Rectal smooth muscle tissue (tissue), 1 donor: Measurements from ENCODE around the gene FBXL3.

ENCODE experiments used
- H3K27ac ChIP-seq: one replicate; pipeline ENCODE4 v1.7.0; 2013; ENCODE audit warnings: low read depth, low read length, inconsistent platforms
- H3K27me3 ChIP-seq: one replicate; pipeline ENCODE4 v1.7.0; 2013; ENCODE audit warnings: low read length; ENCODE audit not compliant: control insufficient read depth, insufficient read depth
- H3K36me3 ChIP-seq: one replicate; pipeline ENCODE4 v1.7.0; 2013; ENCODE audit warnings: low read length; ENCODE audit not compliant: control insufficient read depth, insufficient read depth
- H3K4me1 ChIP-seq: one replicate; pipeline ENCODE4 v1.7.0; 2013; ENCODE audit warnings: low read length; ENCODE audit not compliant: control insufficient read depth, insufficient read depth
- H3K4me3 ChIP-seq: one replicate; pipeline ENCODE4 v1.7.0; 2013; ENCODE audit warnings: low read length
- H3K9ac ChIP-seq: one replicate; pipeline ENCODE4 v1.7.0; 2013; ENCODE audit warnings: low read length

Gene FBXL3

GRCh38 chr13:77026861-77027621 lies at the start of gene FBXL3:
Gene FBXL3, minus strand, starts transcription at chr13:77027159. Its CDS starts 5,299 bp downstream, at chr13:77021860.
- Histone ChIP-seq H3K4me1 (peaks cover 16% of the 10 kb centered on the region), H3K9ac (peak within 1 kb of the TSS; percentile 74), H3K27ac (peak within 1 kb of the TSS; percentile 95), H3K27me3 (no peaks in the 10 kb centered on the region), H3K36me3 (no peaks in the 10 kb centered on the region), H3K4me3 (peak within 1 kb of the TSS; percentile 93)

- Histone ChIP-seq H3K4me1 (no peaks in the 10 kb centered on the region), H3K36me3 (peaks cover 10% of the 10 kb centered on the region), H3K27ac (no peak overlapping the region), H3K4me3 (no peak overlapping the region), H3K9ac (no peak overlapping the region), H3K27me3 (no peaks in the 10 kb centered on the region)
Measured at GRCh38 chr13:77067519-77067918, 40.6 kb upstream of the FBXL3 start.

GRCh38 chr13:77065461-77066147 lies 38.6 kb upstream of the FBXL3 start:
- Histone ChIP-seq H3K27me3 (no peaks in the 10 kb centered on the region), H3K9ac (no peak overlapping the region), H3K4me3 (no peak overlapping the region), H3K4me1 (no peaks in the 10 kb centered on the region), H3K27ac (no peak overlapping the region), H3K36me3 (peaks cover 10% of the 10 kb centered on the region)

GRCh38 chr13:77062097-77062496 lies 35.1 kb upstream of the FBXL3 start:
- no peaks in the 10 kb centered on the region for H3K27me3 ChIP-seq
- no peak overlapping the region for H3K27ac ChIP-seq
- no peaks in the 10 kb centered on the region for H3K4me1 ChIP-seq
- H3K36me3 ChIP-seq = peaks cover 7% of the 10 kb centered on the region
- no peak overlapping the region for H3K4me3 ChIP-seq
- no peak overlapping the region for H3K9ac ChIP-seq

- no peak overlapping the region for H3K27ac ChIP-seq
- H3K4me1 ChIP-seq = no peaks in the 10 kb centered on the region
- H3K4me3 ChIP-seq = no peak overlapping the region
- H3K36me3 ChIP-seq = peaks cover 7% of the 10 kb centered on the region
- no peaks in the 10 kb centered on the region for H3K27me3 ChIP-seq
- no peak overlapping the region for H3K9ac ChIP-seq
Measured at GRCh38 chr13:77061362-77061761, 34.4 kb upstream of the FBXL3 start.

- Histone ChIP-seq H3K4me3 (no peak overlapping the region), H3K36me3 (peaks cover 10% of the 10 kb centered on the region), H3K27me3 (no peaks in the 10 kb centered on the region), H3K27ac (no peak overlapping the region), H3K4me1 (no peaks in the 10 kb centered on the region), H3K9ac (no peak overlapping the region)
Measured at GRCh38 chr13:77056886-77057285, 29.9 kb upstream of the FBXL3 start.

- Histone ChIP-seq H3K9ac (no peak overlapping the region), H3K36me3 (peaks cover 12% of the 10 kb centered on the region), H3K27ac (no peak overlapping the region), H3K4me3 (no peak overlapping the region), H3K4me1 (no peaks in the 10 kb centered on the region), H3K27me3 (no peaks in the 10 kb centered on the region)
Measured at GRCh38 chr13:77056382-77056781, 29.4 kb upstream of the FBXL3 start.

GRCh38 chr13:77055158-77055557 lies 28.2 kb upstream of the FBXL3 start:
- H3K36me3 ChIP-seq = peaks cover 12% of the 10 kb centered on the region
- H3K4me1 ChIP-seq = no peaks in the 10 kb centered on the region
- no peak overlapping the region for H3K4me3 ChIP-seq
- no peak overlapping the region for H3K27ac ChIP-seq
- H3K27me3 ChIP-seq = no peaks in the 10 kb centered on the region
- H3K9ac ChIP-seq = no peak overlapping the region

- Histone ChIP-seq H3K9ac (no peak overlapping the region), H3K4me3 (no peak overlapping the region), H3K27me3 (no peaks in the 10 kb centered on the region), H3K27ac (no peak overlapping the region), H3K36me3 (peaks cover 12% of the 10 kb centered on the region), H3K4me1 (no peaks in the 10 kb centered on the region)
Measured at GRCh38 chr13:77053192-77053591, 26.2 kb upstream of the FBXL3 start.

- Histone ChIP-seq H3K4me1 (no peaks in the 10 kb centered on the region), H3K4me3 (no peak overlapping the region), H3K27me3 (no peaks in the 10 kb centered on the region), H3K27ac (no peak overlapping the region), H3K9ac (no peak overlapping the region), H3K36me3 (peaks cover 8% of the 10 kb centered on the region)
Measured at GRCh38 chr13:77048681-77049080, 21.7 kb upstream of the FBXL3 start.

- Histone ChIP-seq H3K36me3 (peaks cover 6% of the 10 kb centered on the region), H3K27me3 (no peaks in the 10 kb centered on the region), H3K4me3 (no peak overlapping the region), H3K27ac (no peak overlapping the region), H3K4me1 (peaks cover 3% of the 10 kb centered on the region), H3K9ac (no peak overlapping the region)
Measured at GRCh38 chr13:77047649-77048343, 20.8 kb upstream of the FBXL3 start.

GRCh38 chr13:77042566-77043177 lies 15.7 kb upstream of the FBXL3 start:
- no peak overlapping the region for H3K9ac ChIP-seq
- H3K27me3 ChIP-seq = no peaks in the 10 kb centered on the region
- H3K4me3 ChIP-seq = no peak overlapping the region
- H3K27ac ChIP-seq = peak overlapping the region; percentile 48
- H3K36me3 ChIP-seq = peaks cover 3% of the 10 kb centered on the region
- H3K4me1 ChIP-seq = peaks cover 8% of the 10 kb centered on the region
